ENCODE measurements around the gene RPP21. TPM values are rescaled to one million over a fixed set of nuclear protein-coding genes. Genes with fewer than 3 reads are reported as not detected.

RPP21 gene
- total RNA-seq, 1 donor from 2014 or later, result 38.1 TPM

GRCh38 chr6:30321692-30322388 lies 23.1 kb upstream of the RPP21 start:
- POLR2A ChIA-PET, result no interaction called here
- no peak overlapping the region for H3K4me3 Mint-ChIP-seq
- DNase-seq (no peak), ATAC-seq (ENCODE audit: low read depth) (no peak)
- no peaks in the 10 kb centered on the region for H3K27me3 Mint-ChIP-seq
- peaks cover 33% of the 10 kb centered on the region for H3K36me3 Mint-ChIP-seq (ENCODE audit: low read depth)
- no peak overlapping the region for H3K27ac Mint-ChIP-seq
- peaks cover 74% of the 10 kb centered on the region for H3K4me1 Mint-ChIP-seq
- no peaks in the 10 kb centered on the region for H3K9me3 Mint-ChIP-seq
- TF ChIP-seq CTCF (IDR thresholded peaks at IDR 0.05), result no peak
- intact Hi-C loops (cut with micrococcal nuclease), result no loop called here
- CTCF ChIA-PET, result no interaction called here

- intact Hi-C loops (cut with micrococcal nuclease), result no loop called here
- Mint-ChIP-seq H3K27ac (no peak overlapping the region), H3K4me1 (peaks cover 77% of the 10 kb centered on the region), H3K4me3 (no peak overlapping the region), H3K27me3 (no peaks in the 10 kb centered on the region), H3K9me3 (no peaks in the 10 kb centered on the region), H3K36me3 (ENCODE audit: low read depth) (peaks cover 37% of the 10 kb centered on the region)
- CTCF ChIA-PET, result no interaction called here
- POLR2A ChIA-PET, result interaction anchor here (0.7 kb wide), 2 partner anchors 10 to 1387 kb away, joined by 4 to 15 read pairs; no protein-coding TSS in a partner anchor
- no peak for TF ChIP-seq CTCF (IDR thresholded peaks at IDR 0.05)
- no peak for ATAC-seq (ENCODE audit: low read depth)
- no peak for DNase-seq
Measured at GRCh38 chr6:30322527-30323501, 22.1 kb upstream of the RPP21 start.

- Mint-ChIP-seq H3K36me3 (ENCODE audit: low read depth) (peaks cover 33% of the 10 kb centered on the region), H3K27me3 (no peaks in the 10 kb centered on the region), H3K27ac (no peak overlapping the region), H3K4me3 (peak overlapping the region; percentile 24), H3K4me1 (peaks cover 74% of the 10 kb centered on the region), H3K9me3 (no peaks in the 10 kb centered on the region)
- ATAC-seq (ENCODE audit: low read depth), result no peak
- TF ChIP-seq CTCF (IDR thresholded peaks at IDR 0.05), result no peak
- POLR2A ChIA-PET, result interaction anchor here (0.7 kb wide), 1 partner anchor 1388 kb away, joined by 4 read pairs; no protein-coding TSS in a partner anchor
- intact Hi-C loops (cut with micrococcal nuclease), result no loop called here
- CTCF ChIA-PET, result no interaction called here
- DNase-seq, result no peak
Measured at GRCh38 chr6:30323806-30324205, 21.1 kb upstream of the RPP21 start.

- CTCF ChIA-PET, result interaction anchor here (1.3 to 1.4 kb wide), 3 partner anchors 71 to 195 kb away, joined by 3 to 6 read pairs (median 4); no protein-coding TSS in a partner anchor
- Mint-ChIP-seq H3K9me3 (no peaks in the 10 kb centered on the region), H3K4me3 (peak overlapping the region; percentile 96)
Measured at GRCh38 chr6:30325150-30325872, 19.6 kb upstream of the RPP21 start.

More at GRCh38 chr6:30325150-30325872, 19.6 kb upstream of the RPP21 start:
- Mint-ChIP-seq H3K4me1 (peaks cover 68% of the 10 kb centered on the region), H3K36me3 (ENCODE audit: low read depth) (peaks cover 41% of the 10 kb centered on the region), H3K27ac (peak overlapping the region; percentile 99), H3K27me3 (no peaks in the 10 kb centered on the region)
- POLR2A ChIA-PET, result interaction anchor here (1.2 to 3.0 kb wide), 7 partner anchors 8 to 361 kb away, joined by 3 to 27 read pairs (median 5); partner anchors contain the start of gene TRIM26
- intact Hi-C loops (cut with micrococcal nuclease), result loop anchor here (1.0 to 5.0 kb wide), 2 partner anchors 222 to 1428 kb away; no protein-coding TSS in a partner anchor
- no peak for DNase-seq
- peak; percentile 53 for ATAC-seq (ENCODE audit: low read depth)
- no peak for TF ChIP-seq CTCF (IDR thresholded peaks at IDR 0.05)

Measured in activated B cell treated with CpG ODN at 0.5 μM for 24 hours (primary cell).